Astrocyte of the hippocampus (primary cell): ENCODE results near the gene E2F3.
"Not testable (repeated sequence)": the region's sequence is repeated elsewhere in the genome, so short reads cannot be mapped to it uniquely, and the experiment has no call there.

Source experiments
- DNase-seq: peaks from one replicate; pipeline ENCODE4 v3.0.0; 2011; ENCODE audit warnings: low read depth, low spot score

Gene E2F3

DNA sequence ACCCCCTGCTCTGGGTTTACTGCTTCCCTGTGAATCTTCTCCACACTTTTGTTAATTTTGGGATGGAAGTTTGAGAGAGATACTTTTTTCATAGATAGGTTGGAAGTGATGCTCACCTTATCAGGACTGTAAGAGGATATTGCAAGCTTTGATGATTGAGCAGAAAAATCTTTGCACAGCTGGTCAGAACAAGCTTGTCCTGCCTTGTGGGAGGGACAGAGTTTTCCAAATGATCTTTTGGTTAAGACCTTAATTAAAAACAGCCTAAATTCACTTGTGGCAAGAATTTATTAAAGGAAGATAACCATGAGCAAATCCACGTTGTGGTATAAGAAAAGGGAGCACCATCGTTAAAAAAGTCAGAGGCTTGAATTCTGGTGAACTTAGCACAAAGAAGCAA lies 32.2 kb downstream of the E2F3 start:
- DNase-seq = no peak

DNA sequence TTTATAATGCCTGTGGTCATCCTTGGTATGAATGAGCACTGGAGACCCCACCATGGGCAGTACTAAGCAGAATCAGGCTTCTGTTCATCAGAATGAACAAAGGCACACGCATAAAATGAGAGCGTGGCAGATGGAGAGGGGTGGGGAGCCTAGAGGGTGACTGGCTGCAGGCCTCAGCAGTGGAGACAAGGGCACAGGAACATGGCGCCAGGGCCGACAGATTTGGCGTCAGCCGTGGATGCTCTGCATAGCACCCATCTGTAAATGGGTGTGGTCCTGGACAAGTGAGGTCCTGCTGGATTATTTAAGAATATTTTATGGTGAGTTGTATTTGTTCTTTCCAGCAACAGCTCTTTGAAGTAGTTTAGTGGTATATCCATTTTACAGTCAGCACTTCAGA lies 33.1 kb downstream of the E2F3 start:
- DNase-seq = no peak

DNA sequence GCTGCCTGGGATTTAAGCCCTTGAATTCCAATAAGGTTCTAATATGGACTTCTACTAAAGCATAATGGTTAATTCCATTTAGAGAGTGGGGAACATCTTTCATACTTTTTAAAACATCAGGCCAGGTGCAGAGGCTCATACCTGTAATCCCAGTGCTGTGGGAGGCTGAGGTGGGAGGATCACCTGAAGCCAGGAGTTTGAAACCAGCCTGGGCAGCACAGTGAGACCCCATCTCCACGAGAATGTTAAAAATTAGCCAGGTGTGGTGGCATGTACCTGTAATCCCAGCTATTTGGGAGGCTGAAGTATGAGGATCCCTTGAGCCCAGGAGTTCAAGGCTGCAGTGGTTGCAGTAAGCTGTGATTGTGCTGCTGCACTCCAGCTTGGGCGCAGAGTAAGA lies 35.0 kb downstream of the E2F3 start:
- no peak for DNase-seq

DNA sequence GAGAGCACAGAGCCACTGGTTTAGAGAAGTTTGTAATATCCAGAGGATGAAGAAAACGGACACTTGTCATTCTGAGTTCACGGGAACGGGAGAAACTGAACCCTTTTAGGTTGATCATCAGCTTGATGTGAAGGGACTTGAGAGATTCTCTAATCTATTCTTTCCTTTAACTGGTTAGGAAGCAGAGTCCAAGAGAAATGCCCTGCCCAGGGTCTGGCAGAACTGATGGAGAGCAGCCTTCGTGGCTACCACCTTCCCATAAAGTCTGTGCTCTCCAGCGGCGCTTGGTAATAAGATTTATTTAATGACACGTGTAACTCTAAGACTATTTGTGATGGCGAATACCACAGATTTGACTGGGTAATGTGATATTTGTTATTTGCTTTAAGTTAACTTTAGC lies 36.0 kb downstream of the E2F3 start:
- no peak for DNase-seq

DNA sequence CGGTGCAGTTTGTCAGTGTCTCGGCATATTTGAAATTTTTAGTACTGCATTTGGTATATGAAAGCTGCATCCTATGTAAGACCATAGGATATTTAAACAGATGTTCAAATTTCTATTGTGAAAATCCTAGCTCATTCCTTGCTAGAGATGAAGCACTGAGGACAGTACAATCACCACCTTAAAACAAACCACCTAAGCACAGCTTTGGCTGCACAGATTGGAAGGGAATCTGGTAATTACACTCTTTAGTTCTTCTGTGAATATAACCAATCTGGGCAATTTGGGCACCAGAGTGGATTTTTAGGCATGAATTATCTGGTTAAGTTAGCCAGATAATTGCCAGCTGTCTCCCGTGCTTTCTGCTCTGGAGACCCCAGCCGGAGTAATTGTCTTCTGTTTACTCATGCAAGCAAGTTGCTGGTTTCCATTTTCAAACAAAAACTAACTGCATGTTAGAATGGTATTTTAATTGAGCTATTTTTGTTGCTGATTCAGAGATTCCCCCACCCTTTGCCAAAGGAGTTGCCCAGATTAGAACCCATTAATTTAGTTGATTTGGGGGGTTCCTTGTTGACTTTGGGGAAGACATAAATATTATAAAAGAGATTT lies 36.9 kb downstream of the E2F3 start:
- peak; percentile 43 for DNase-seq

DNA sequence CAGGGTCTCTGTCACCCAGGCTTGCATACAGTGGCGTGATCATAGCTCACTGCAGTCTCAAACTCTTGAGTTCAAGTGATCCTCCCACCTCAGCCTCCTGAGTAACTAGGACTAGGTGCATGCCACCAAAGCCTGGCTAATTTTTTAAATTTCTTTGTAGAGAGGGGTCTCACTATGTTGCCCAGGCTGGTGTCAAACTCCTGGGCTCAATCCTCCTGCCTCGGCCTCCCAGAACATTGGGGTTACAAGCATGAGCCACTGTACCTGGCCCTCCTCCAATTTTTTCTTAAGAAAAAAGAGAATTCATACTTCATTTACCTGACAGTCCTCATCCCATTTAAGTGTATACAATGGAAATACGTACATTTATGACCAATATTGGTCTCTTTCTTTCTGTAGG lies 37.9 kb downstream of the E2F3 start:
- no peak for DNase-seq

DNA sequence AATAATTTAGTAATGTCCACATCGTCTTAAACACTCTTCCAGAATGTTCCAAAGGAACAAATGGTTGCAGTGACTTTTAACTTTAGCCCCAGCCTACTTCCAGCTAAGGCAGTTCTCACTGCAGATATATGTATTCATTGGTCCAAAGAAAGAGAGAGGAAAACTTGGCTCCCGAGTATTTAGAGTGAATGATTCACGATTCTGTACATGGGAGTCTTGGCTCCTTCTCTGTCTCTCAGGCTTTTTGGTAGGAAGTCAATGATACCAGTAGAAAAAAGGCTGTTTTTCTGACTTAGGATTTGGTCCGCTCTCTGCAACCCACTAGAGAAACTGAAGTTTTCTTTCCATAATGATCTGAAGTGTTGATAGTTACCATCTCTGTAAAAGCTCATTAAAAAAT lies 38.6 kb downstream of the E2F3 start:
- no peak for DNase-seq

DNA sequence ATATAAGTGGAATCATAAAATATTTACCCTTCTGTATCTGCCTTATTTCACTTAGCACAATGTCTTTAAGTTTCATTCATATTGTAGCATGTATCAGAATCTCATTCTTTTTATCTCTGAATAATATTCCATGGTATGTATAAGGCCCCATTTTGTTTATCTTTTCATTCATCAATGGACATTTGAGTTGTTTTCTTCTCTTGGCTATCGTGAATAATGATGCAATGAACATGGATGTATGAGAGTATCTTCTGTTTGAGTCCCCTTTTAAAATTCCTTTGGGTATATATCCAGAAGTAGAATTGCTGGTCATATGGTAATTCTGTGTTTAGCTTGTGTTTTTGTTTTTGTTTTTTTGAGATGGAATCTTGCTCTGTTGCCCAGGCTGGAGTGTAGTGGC lies 39.6 kb downstream of the E2F3 start:
- no peak for DNase-seq

DNA sequence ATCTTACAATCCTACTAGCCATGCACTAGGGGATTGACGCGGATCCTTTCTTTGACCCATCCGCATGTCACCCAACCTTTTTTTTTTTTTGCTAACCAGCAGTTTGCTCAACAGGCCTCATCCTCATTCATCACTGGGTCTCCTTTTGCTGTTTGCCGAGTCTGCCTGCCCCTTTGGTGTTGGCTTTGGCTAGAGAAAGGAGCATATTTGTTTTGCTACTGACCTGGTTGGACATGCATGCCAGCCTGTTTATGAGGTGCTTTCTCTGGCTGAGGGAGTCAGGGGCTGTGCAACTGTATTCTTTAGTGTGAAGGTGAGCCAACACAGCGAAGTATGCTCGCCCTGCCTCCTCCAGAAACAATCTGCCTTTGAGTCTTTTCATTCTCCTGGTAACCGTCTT lies 40.2 kb downstream of the E2F3 start:
- peak; percentile 24 for DNase-seq

DNA sequence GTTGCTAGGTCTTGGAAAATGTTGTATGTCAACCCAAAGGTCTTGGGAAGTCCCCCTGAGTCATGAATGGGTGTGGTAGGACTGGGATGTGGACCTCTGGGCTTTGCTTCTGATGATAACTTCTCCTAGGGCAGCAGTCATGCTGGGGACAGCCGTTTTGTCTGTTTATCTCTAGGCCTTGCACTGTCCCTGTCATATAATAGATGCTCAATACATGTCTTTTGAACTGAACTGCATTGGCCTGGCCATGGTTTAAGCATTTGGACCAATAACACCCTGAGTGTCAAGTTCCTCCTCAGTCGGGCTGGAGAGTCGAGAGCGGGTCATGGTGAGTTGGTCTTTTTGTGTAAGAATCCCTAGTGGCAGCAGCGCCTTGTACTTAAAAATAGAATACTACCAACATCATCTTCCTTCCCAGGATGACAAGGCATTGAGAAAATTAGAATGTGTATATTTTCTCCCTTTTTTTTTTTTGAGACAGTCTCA lies 43.1 kb downstream of the E2F3 start:
- DNase-seq = no peak

DNA sequence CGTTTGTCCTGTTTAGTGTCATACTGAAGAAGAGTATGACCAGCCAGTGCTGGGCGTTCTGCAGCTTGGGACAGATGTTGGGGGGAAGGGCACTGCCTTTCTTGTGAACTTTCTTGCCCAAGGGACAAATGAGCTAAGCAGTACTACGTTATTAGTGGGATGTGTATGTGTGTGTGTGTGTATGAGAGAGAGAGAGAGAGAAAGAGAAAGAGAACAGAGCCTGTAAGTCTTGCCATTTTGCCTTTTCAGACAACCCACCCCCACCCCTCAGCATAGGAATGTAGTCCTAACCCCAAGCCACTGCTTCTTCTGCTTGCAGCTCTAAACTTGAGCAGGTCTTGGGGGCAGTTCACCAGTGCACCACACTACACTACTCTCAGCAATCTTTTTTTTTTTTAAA lies 45.5 kb downstream of the E2F3 start:
- DNase-seq = no peak

DNA sequence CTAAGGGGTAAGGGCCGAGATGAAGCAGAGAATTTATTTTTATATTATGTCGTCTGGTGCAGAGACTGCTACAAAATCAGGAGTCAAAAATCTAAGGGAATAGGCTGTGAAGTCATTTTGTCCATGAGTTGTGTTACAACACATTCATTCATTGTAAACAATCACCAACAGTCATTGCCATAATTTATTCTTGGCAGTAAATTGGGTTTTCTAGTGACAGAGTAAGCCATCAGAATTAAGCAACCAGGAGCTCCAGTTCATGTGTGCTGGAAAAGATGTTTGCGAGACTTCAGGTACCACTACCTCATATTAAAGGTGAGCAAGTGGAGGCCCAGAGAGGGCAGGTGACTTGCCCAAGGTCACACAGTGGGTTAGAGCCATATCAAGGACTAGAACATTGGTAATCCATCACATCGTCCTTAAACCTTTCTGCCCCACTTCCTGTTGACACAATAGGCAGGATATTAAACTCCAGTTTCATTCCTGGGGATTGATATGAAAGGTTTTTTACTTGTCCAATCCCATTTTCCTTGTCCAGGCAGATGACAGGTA lies 46.0 kb downstream of the E2F3 start:
- DNase-seq = no peak

DNA sequence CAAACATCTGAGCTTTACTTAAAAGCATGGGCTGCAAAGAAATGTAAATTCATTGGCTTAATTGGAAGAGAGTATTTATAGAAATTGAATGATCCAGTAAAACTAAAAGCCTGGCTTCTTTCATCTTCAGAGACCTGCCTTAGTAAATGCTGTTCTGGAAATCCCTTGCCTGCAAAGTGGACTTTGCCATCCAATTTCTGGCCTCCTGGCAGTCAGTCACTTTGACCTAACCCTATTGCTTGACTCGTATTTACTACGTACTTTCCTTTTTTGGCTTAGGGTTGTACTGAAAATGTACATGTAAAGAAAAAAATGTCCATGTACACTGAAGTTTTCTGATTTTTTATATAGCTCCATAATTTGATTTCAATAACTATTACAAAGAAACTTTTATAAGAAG lies 47.1 kb downstream of the E2F3 start:
- DNase-seq = no peak

DNA sequence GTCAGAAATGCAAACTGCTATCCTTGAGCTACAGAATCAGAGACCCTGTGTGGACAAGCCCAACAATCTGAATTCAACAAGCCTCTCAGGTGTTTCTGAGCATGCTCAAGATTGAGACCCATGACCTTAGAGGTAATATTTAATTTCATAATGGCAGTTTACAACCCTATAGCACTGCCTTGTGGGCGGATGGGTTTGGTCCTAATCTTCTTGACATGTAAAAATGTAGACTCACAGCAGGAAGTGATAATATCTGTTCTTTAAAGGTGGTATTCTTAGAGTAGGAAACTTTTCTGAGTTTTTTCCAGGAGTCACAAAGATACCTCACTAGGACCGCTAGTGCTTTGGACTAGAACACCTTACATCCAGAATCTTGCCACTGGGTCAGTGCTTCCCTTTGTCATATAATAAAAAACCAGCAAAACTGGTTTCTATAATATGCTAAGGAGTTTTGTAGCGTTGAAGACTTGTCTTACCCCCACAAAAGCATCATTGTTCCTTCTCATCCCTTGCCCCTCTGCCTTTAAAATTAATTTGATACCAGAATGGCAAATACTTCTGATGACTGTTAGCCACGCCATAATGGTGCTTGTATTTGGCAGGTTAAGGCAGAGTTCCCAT lies 52.6 kb downstream of the E2F3 start:
- no peak for DNase-seq

DNA sequence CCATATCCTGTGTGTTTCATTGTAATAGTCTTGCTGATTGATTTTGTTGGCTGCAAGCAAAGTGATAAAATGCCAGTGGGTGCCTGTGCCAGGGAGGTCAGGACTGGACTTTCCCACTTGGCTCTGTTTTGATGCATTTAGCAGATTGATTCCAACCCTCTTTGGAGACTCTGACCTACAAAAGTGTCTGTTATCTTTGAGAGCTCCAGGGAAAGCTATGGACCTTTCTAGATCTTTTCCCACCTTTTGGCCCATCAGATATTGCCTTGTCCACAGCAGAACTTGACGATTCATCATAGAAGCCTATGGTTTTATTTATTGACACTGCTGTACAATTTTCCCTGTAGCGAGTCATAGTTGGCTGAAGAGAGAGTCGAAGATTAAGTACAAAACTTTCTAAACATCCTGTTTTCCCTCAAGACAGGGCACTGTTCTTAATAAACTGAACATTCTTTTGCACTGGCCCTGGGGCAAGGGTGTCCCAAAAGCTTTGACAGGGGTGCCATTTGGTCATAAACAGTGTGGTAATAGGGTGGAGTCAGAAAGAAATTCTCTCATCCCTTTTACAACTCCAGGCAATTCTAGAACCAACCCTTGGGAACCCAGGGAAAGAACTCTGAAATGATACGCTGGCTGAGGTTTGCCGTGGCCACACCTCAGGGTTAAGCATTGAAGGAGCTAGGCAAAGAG lies 53.7 kb downstream of the E2F3 start:
- peak; percentile 15 for DNase-seq

DNA sequence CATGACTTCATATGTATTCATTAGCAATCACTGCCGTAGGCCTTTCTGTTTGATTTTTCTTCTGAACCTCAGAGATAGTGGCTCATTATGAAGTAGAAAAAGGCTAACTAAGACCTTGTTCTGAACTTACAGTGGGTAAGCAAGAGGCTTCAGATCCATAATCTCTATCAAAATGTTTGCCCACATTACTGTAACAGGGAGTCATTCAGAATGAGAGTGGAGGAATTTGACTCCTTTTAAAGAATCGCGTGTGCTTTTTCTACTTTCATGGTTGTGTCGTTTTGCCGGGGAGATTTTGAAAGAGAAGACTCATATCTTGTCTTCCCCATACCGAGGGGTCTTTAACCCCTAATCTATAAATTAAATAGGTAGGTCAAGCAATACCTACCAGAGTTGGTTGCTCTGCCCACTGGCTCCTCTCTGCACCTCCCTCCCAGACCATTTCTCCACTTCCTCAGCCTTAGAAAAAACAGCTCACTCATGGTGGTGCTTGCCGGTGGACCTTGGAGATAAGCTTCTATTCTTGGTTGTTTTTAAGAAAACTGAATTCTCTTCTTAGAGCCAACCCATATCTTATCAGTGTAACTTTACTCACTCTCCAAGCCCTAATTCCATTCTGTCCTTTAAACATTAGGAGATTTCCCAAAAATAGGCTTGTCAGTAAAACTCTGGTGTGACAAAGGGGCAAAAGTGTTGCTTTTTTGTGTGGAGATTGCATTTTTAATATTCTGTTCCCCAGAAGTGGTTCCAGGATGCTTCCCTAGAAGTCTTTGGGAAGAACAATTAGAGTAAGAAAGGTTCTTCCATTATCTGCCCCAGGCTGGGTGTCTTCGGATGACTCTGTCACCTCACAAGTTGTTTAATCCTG lies 56.6 kb downstream of the E2F3 start:
- no peak for DNase-seq

DNA sequence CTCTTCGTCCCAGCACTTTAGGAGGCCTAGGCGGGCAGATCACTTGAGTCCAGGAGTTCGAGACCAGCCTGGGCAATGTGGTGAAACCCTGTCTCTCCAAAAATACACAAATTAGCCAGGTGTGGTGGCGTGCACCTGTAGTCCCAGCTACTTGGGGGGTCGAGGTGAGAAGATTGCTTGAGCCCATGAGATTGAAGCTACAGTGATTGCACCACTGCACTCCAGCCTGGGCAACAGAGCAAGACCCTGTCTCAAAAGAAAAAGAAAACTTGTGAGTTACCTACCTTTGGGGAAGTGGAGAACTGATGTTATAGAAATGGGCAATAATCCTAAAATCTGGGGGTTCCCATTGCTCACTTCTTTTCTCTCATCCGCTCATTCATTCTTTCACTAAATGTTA lies 58.0 kb downstream of the E2F3 start:
- no peak for DNase-seq

DNA sequence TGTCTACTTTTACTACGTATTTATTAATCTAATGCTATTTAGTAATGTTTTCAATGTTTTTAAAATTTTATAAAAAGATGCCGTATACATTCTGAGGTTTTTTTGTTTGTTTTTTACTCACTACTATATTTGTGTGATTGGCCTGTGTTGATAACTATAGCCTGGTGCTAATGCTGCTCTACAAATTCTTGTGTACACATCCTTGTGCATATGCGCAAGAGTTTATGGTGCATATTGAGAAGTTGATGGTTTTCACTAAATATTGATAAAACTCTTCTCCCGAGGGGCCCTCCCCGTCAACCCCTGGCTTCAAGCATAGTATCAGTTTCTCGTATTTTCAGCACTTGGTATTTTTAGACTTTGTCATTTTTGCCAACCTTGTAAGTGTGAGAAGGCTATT lies 59.9 kb downstream of the E2F3 start:
- DNase-seq = no peak

DNA sequence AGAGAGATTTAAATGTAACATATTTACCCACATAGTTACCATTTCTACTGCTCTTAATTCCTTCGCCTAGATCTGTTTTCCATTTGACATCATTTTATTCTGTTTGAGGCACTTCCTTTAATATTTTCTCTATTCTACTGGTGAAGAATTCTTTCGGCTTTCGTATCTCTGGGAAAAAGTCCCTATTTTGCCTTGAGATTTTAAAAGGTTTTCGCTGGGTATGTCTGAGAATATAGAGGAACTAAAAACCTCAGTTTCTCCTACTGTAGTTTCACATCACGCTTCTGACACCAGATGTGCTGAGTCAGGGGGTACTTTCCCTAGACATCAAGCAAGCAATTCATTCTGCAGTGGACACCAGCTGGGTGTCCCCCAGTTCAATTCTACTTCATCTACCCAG lies 61.7 kb downstream of the E2F3 start:
- DNase-seq = no peak

DNA sequence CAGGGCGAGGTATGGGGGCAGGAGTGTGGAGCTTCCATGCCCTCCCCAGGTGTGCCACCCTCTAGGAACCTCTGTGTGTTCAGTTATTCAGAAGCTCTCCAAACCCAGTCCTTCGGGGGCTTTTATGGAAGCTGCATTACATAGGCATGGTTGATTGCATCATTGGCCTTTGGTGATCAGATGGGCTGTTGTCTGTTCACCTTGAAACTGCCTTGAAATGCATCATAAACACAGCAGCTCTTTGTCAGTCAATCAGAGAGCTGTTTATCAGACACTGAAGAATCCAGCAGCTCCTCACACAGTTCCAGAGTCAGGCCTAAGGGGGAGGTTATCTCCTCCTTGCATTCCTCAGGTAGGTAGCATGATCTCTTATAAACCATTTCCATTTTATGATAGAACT lies 62.4 kb downstream of the E2F3 start:
- no peak for DNase-seq

DNA sequence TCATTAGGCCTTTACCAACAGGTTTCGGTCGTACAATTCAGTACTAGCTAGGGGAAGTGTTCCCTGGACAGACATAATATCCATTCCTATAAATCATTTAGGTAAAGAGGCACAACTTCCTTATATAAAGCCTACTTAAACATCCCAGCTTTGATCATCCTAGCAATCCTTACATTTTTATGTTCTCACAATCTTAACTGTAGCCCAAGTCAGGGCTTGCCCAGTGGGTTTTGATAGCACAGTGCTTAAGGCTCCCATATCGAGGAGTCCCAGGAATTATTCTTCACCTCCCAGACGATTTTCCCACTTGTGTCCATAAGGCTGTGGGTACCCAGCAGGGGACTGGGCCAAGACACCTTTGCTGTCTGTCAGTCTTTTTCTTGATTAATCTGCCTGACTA lies 63.2 kb downstream of the E2F3 start:
- no peak for DNase-seq

DNA sequence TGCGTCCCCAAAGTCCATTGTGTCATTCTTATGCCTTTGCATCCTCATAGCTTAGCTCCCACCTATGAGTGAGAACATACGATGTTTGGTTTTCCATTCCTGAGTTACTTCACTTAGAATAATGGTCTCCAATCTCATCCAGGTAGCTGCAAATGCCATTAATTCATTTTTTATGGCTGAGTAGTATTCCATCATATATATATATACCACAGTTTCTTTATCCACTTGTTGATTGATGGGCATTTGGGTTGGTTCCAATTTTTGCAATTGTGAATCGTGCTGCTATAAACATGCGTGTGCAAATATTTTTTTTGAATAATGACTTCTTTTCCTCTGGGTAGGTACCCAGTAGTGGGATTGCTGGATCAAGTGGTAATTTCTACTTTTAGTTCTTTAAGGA lies 63.9 kb downstream of the E2F3 start:
- not testable (repeated sequence) for DNase-seq
